Activated effector memory CD4-positive, alpha-beta T cell treated with Interleukin-2 at 50 U/mL for 16 hours (primary cell): ENCODE results near the gene SH2D5.
"Not testable (repeated sequence)": the region's sequence is repeated elsewhere in the genome, so short reads cannot be mapped to it uniquely, and the experiment has no call there.

Experiments used
- DNase-seq: peaks from one replicate; pipeline ENCODE4 v3.0.0-alpha.2; 2020

The SH2D5 gene

GRCh38 chr1:20689645-20690056 lies 42.9 kb downstream of the SH2D5 start:
- no peak for DNase-seq

- DNase-seq = no peak
Measured at GRCh38 chr1:20686883-20687725, 45.4 kb downstream of the SH2D5 start.

- DNase-seq = no peak
Measured at GRCh38 chr1:20685741-20686140, 46.8 kb downstream of the SH2D5 start.

- no peak for DNase-seq
Measured at GRCh38 chr1:20685099-20685662, 47.3 kb downstream of the SH2D5 start.

- DNase-seq = no peak
Measured at GRCh38 chr1:20684651-20685050, 47.9 kb downstream of the SH2D5 start.

- DNase-seq = no peak
Measured at GRCh38 chr1:20684050-20684620, 48.4 kb downstream of the SH2D5 start.

GRCh38 chr1:20683614-20684013 lies 48.9 kb downstream of the SH2D5 start:
- no peak for DNase-seq

- DNase-seq = no peak
Measured at GRCh38 chr1:20682571-20683236, 49.8 kb downstream of the SH2D5 start.

- DNase-seq = no peak
Measured at GRCh38 chr1:20681999-20682398, 50.5 kb downstream of the SH2D5 start.

GRCh38 chr1:20680269-20680668 lies 52.2 kb downstream of the SH2D5 start:
- no peak for DNase-seq

- DNase-seq = no peak
Measured at GRCh38 chr1:20678599-20678998, 53.9 kb downstream of the SH2D5 start.

GRCh38 chr1:20673626-20674025 lies 58.9 kb downstream of the SH2D5 start:
- not testable (repeated sequence) for DNase-seq

- DNase-seq = no peak
Measured at GRCh38 chr1:20672265-20672632, 60.3 kb downstream of the SH2D5 start.

- DNase-seq = no peak
Measured at GRCh38 chr1:20670936-20671335, 61.6 kb downstream of the SH2D5 start.
